ENCODE results near the gene PIM1.

The PIM1 gene

DNA sequence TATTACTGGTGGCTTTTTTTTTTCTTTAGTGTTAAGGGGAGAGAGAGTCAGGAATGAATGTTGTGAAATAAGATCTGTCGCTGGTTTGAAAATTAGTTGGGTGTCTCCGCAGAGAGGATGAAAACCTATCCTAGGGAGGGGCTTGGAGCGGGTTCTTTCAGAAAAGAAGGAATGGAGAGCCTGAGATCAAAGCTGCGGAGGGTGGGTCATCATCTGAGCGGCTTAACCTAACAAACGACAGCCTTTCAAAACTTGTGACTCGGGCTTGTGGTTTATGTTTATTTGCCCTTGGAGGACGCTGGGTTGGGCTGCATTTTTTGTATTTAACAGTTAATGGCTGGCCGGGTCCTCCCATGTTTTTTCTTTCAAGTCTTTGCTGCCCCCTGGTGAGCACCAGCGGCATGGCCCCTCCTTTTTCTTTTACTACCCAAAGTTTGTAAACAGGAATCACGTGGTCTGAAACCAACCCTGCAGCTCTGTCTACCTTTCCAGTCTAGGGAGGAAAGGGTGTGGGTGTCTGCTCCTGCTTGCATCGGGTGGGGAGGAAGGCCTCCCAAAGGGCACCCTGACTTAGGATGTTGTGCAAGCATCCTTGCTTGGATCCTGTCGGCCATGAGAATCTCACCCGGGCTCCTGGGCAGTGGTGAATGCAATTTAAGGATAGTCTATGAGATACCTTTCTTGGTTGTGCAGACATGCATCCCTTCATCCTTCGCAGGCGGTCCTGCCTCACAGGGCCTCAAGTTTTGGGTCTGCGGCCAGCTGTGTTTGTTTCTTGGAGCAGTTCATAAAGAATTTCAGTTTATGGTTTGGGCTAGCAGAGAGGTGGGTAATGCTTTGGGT is 2.2 kb downstream of the PIM1 start:
- Histone ChIP-seq H3K9me3 (ENCODE audit: control insufficient read depth in 1 of 2, low read length in 2 of 2) (no peaks in the 10 kb centered on the region), H3K27ac (ENCODE audit: low read depth, low read length) (peak overlapping the region; percentile 90), H3K9ac (ENCODE audit: low read depth in 1 of 2, low read length in 2 of 2) (peak overlapping the region; percentile 86 to 97), H3K36me3 (ENCODE audit: control insufficient read depth in 1 of 2, insufficient read depth in 2 of 2, low read length in 2 of 2) (peaks cover 20 to 29% of the 10 kb centered on the region in 2 donors), H3K4me3 (ENCODE audit: low read depth in 1 of 2, low read length in 2 of 2) (peak overlapping the region; percentile 90 to 94), H3K27me3 (ENCODE audit: control insufficient read depth in 1 of 2, insufficient read depth in 2 of 2, low read length in 2 of 2) (no peaks in the 10 kb centered on the region), H3K4me1 (ENCODE audit: control insufficient read depth in 1 of 2, insufficient read depth in 2 of 2, low read length in 2 of 2) (peaks cover 35 to 41% of the 10 kb centered on the region in 2 donors)

DNA sequence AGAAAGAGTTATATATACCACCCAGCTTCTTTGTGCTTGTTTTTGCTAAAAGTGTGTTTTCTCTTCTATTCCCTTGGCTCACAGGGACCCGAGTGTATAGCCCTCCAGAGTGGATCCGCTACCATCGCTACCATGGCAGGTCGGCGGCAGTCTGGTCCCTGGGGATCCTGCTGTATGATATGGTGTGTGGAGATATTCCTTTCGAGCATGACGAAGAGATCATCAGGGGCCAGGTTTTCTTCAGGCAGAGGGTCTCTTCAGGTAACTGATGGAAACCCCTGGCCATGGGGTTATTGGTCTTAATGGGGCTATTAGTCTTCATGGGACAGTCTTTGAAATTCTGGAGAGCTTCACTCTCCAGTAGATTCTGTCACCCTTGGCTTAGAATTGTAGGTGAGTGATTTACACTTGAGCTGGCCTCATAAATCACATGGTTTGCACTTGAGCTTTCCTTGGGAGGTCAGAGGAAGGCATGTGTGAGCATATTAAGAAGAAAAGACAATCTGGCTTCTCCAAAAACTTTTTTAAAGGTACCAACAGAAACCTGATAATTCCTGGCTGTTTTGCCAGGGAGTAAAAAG is 3.0 kb downstream of the PIM1 start:
- peak overlapping the region; percentile 44 to 86 for H3K9ac ChIP-seq (ENCODE audit: low read depth in 1 of 2, low read length in 2 of 2)
- no peak overlapping the region for H3K27ac ChIP-seq (ENCODE audit: low read depth, low read length)
- no peaks in the 10 kb centered on the region for H3K27me3 ChIP-seq (ENCODE audit: control insufficient read depth in 1 of 2, insufficient read depth in 2 of 2, low read length in 2 of 2)
- peaks cover 20 to 29% of the 10 kb centered on the region in 2 donors for H3K36me3 ChIP-seq (ENCODE audit: control insufficient read depth in 1 of 2, insufficient read depth in 2 of 2, low read length in 2 of 2)
- H3K4me1 ChIP-seq (ENCODE audit: control insufficient read depth in 1 of 2, insufficient read depth in 2 of 2, low read length in 2 of 2): peaks cover 42 to 46% of the 10 kb centered on the region in 2 donors
- H3K4me3 ChIP-seq (ENCODE audit: low read depth in 1 of 2, low read length in 2 of 2): peak overlapping the region; percentile 90 to 94
- H3K9me3 ChIP-seq (ENCODE audit: control insufficient read depth in 1 of 2, low read length in 2 of 2): no peaks in the 10 kb centered on the region

DNA sequence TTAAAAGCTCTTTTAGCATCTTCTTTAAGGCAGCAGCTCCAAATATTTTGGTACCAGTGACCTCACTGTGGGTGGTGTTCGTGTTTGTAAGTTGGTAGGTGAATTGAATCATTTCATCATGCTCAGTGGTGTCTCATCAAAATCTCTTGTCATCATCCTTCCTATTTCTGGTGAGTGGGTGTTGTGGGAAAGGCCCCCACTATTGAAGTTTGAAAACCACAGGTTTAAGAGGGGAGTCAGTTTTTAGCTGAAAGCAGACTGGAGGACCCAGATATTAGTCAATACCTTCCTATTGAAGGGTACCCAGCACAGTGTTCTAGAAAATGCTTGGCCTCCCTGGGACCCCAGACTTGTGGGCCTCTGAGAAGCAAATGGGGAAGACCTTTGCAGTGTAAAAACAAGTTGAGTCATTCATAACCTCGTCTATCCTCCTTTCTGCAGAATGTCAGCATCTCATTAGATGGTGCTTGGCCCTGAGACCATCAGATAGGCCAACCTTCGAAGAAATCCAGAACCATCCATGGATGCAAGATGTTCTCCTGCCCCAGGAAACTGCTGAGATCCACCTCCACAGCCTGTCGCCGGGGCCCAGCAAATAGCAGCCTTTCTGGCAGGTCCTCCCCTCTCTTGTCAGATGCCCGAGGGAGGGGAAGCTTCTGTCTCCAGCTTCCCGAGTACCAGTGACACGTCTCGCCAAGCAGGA is 3.7 kb downstream of the PIM1 start:
- Histone ChIP-seq H3K36me3 (ENCODE audit: control insufficient read depth in 1 of 2, insufficient read depth in 2 of 2, low read length in 2 of 2) (peaks cover 20 to 29% of the 10 kb centered on the region in 2 donors), H3K27ac (ENCODE audit: low read depth, low read length) (no peak overlapping the region), H3K9ac (ENCODE audit: low read depth in 1 of 2, low read length in 2 of 2) (peak overlapping the region in 1 of 2 donors; percentile 86), H3K4me1 (ENCODE audit: control insufficient read depth in 1 of 2, insufficient read depth in 2 of 2, low read length in 2 of 2) (peaks cover 40 to 46% of the 10 kb centered on the region in 2 donors), H3K4me3 (ENCODE audit: low read depth in 1 of 2, low read length in 2 of 2) (peak overlapping the region; percentile 90 to 94), H3K27me3 (ENCODE audit: control insufficient read depth in 1 of 2, insufficient read depth in 2 of 2, low read length in 2 of 2) (no peaks in the 10 kb centered on the region), H3K9me3 (ENCODE audit: control insufficient read depth in 1 of 2, low read length in 2 of 2) (no peaks in the 10 kb centered on the region)

DNA sequence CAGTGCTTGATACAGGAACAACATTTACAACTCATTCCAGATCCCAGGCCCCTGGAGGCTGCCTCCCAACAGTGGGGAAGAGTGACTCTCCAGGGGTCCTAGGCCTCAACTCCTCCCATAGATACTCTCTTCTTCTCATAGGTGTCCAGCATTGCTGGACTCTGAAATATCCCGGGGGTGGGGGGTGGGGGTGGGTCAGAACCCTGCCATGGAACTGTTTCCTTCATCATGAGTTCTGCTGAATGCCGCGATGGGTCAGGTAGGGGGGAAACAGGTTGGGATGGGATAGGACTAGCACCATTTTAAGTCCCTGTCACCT is 4.2 kb downstream of the PIM1 start:
- Histone ChIP-seq H3K9me3 (ENCODE audit: control insufficient read depth in 1 of 2, low read length in 2 of 2) (no peaks in the 10 kb centered on the region), H3K4me1 (ENCODE audit: control insufficient read depth in 1 of 2, insufficient read depth in 2 of 2, low read length in 2 of 2) (peaks cover 35 to 46% of the 10 kb centered on the region in 2 donors), H3K27ac (ENCODE audit: low read depth, low read length) (no peak overlapping the region), H3K9ac (ENCODE audit: low read depth in 1 of 2, low read length in 2 of 2) (peak overlapping the region in 1 of 2 donors; percentile 86), H3K4me3 (ENCODE audit: low read depth in 1 of 2, low read length in 2 of 2) (peak overlapping the region; percentile 18 to 90), H3K36me3 (ENCODE audit: control insufficient read depth in 1 of 2, insufficient read depth in 2 of 2, low read length in 2 of 2) (peaks cover 20 to 29% of the 10 kb centered on the region in 2 donors), H3K27me3 (ENCODE audit: control insufficient read depth in 1 of 2, insufficient read depth in 2 of 2, low read length in 2 of 2) (no peaks in the 10 kb centered on the region)

DNA sequence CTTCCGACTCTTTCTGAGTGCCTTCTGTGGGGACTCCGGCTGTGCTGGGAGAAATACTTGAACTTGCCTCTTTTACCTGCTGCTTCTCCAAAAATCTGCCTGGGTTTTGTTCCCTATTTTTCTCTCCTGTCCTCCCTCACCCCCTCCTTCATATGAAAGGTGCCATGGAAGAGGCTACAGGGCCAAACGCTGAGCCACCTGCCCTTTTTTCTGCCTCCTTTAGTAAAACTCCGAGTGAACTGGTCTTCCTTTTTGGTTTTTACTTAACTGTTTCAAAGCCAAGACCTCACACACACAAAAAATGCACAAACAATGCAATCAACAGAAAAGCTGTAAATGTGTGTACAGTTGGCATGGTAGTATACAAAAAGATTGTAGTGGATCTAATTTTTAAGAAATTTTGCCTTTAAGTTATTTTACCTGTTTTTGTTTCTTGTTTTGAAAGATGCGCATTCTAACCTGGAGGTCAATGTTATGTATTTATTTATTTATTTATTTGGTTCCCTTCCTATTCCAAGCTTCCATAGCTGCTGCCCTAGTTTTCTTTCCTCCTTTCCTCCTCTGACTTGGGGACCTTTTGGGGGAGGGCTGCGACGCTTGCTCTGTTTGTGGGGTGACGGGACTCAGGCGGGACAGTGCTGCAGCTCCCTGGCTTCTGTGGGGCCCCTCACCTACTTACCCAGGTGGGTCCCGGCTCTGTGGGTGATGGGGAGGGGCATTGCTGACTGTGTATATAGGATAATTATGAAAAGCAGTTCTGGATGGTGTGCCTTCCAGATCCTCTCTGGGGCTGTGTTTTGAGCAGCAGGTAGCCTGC is 4.8 kb downstream of the PIM1 start:
- H3K4me1 ChIP-seq (ENCODE audit: control insufficient read depth in 1 of 2, insufficient read depth in 2 of 2, low read length in 2 of 2): peaks cover 34 to 46% of the 10 kb centered on the region in 2 donors
- H3K9ac ChIP-seq (ENCODE audit: low read depth in 1 of 2, low read length in 2 of 2): peak overlapping the region in 1 of 2 donors; percentile 86
- no peaks in the 10 kb centered on the region for H3K9me3 ChIP-seq (ENCODE audit: control insufficient read depth in 1 of 2, low read length in 2 of 2)
- no peaks in the 10 kb centered on the region for H3K27me3 ChIP-seq (ENCODE audit: control insufficient read depth in 1 of 2, insufficient read depth in 2 of 2, low read length in 2 of 2)
- H3K27ac ChIP-seq (ENCODE audit: low read depth, low read length): no peak overlapping the region
- peak overlapping the region; percentile 18 to 34 for H3K4me3 ChIP-seq (ENCODE audit: low read depth in 1 of 2, low read length in 2 of 2)
- peaks cover 20 to 29% of the 10 kb centered on the region in 2 donors for H3K36me3 ChIP-seq (ENCODE audit: control insufficient read depth in 1 of 2, insufficient read depth in 2 of 2, low read length in 2 of 2)

DNA sequence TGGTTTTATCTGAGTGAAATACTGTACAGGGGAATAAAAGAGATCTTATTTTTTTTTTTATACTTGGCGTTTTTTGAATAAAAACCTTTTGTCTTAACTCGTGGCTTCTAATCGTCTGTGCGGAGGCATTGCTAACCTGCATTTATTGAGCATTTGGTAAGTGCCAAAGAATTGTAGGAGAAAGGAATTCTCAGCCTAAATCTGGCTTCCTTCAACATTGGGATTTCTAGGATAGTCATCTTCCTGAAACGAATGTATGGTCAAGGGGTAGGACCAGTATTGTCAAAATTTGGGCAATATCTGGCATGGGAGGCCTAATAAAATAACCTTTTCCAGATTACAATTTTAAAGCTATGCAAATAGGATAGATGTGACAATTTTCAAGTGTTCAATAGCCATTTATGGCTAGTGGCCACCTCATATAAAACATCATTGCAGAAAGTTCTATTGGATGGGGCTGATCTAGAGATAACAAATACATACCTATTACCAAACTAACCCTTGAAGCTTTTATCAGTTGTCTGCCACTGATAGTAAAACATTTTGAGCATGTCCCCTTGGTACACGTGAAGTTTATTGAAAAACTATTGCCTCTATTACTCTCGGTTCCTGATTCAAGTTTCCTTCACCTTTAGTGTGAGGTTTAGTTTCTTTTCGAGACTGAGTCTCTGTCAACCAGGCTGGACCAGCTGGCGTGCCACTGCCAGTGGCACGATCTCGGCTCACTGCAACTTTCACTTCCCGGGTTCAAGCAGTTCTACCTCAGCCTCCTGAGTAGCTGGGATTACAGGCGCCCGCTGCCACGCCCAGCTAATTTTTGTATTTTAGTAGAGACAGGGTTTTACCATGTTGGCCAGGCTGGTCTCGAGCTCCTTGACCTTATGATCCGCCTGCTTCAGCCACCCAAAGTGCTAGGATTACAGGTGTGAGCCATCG is 5.6 kb downstream of the PIM1 start:
- H3K4me1 ChIP-seq (ENCODE audit: control insufficient read depth in 1 of 2, insufficient read depth in 2 of 2, low read length in 2 of 2): peaks cover 34 to 46% of the 10 kb centered on the region in 2 donors
- H3K27ac ChIP-seq (ENCODE audit: low read depth, low read length): no peak overlapping the region
- H3K36me3 ChIP-seq (ENCODE audit: control insufficient read depth in 1 of 2, insufficient read depth in 2 of 2, low read length in 2 of 2): peaks cover 20 to 29% of the 10 kb centered on the region in 2 donors
- peak overlapping the region in 1 of 2 donors; percentile 18 for H3K4me3 ChIP-seq (ENCODE audit: low read depth in 1 of 2, low read length in 2 of 2)
- peak overlapping the region in 1 of 2 donors; percentile 27 for H3K9ac ChIP-seq (ENCODE audit: low read depth in 1 of 2, low read length in 2 of 2)
- no peaks in the 10 kb centered on the region for H3K9me3 ChIP-seq (ENCODE audit: control insufficient read depth in 1 of 2, low read length in 2 of 2)
- no peaks in the 10 kb centered on the region for H3K27me3 ChIP-seq (ENCODE audit: control insufficient read depth in 1 of 2, insufficient read depth in 2 of 2, low read length in 2 of 2)

DNA sequence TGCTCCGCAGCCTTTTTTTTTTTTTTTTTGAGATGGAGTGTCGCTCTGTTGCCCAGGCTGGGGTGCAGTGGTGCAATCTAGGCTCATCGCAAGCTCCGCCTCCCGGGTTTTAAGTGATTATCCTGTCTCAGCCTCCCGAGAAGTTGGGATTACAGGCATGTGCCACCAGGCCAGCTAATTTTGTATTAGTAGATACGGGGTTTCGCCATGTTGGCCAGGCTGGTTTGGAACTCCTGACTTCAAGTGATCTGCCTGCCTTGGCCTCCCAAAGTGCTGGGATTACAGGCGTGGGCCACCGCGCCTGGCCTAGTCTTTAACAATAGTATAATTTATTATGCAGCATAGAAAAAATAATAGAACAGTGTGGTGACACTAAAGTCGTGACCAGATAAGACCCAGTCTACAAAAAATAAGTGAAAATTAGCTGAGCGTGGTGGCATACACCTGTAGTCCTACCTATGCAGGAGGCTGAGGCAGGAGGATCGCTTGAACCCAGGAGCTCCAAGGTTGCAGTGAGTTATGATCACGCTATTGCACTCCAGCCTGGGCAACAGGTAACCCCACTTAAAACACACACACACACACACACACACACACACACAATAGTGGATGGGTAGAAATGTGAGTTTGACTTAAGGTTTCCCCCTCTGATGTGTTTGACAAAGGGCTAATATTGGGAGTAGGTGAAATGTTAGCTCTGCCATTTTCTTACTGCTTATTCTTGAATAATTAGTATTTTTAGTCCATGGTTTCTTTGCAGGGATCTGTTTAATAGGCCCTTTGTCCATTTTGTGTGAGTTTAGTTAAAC is 6.5 kb downstream of the PIM1 start:
- Histone ChIP-seq H3K4me1 (ENCODE audit: control insufficient read depth in 1 of 2, insufficient read depth in 2 of 2, low read length in 2 of 2) (peaks cover 34 to 46% of the 10 kb centered on the region in 2 donors), H3K4me3 (ENCODE audit: low read depth in 1 of 2, low read length in 2 of 2) (no peak overlapping the region), H3K27ac (ENCODE audit: low read depth, low read length) (no peak overlapping the region), H3K36me3 (ENCODE audit: control insufficient read depth in 1 of 2, insufficient read depth in 2 of 2, low read length in 2 of 2) (peaks cover 20 to 29% of the 10 kb centered on the region in 2 donors), H3K9ac (ENCODE audit: low read depth in 1 of 2, low read length in 2 of 2) (no peak overlapping the region), H3K9me3 (ENCODE audit: control insufficient read depth in 1 of 2, low read length in 2 of 2) (no peaks in the 10 kb centered on the region), H3K27me3 (ENCODE audit: control insufficient read depth in 1 of 2, insufficient read depth in 2 of 2, low read length in 2 of 2) (no peaks in the 10 kb centered on the region)

DNA sequence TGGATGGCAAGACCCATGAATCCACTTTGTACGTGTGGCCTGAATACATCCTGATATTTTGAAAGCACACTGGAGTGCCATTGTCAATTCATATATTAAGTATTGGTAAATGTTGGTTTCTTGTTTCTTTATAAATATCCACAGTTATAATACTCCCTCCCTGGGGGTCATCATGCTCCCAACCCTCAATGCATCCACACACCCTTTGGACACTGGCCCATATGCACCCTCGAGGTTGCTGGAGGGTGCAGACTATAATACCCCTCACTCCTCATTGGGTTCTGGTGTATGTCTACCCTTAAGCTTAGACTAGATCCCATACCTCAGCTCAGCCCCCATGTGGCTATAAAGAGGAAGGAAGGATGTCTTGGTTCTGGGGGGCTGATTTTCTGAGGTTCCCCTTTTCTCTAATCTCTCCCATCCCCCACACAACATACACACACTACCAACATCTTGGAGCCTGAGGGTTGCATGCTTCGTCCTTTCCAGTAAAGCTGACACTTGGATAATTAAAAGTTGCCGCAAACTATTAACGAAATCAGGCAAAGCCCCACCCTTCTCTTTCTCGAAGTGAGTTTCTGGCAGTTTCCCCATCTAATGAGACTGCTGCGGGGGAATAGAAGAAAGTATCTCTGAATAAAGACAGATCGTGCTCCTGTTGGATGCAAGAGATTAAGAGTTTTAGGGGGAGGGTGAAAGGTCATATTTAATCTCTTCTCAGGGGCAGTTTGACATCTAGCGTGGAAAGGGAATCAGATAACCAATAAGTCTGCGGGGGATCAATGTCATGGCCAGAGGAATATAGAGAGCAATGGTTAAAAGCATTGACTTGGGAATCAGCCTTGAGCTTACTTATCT is 7.4 kb downstream of the PIM1 start:
- H3K27me3 ChIP-seq (ENCODE audit: control insufficient read depth in 1 of 2, insufficient read depth in 2 of 2, low read length in 2 of 2): no peaks in the 10 kb centered on the region
- no peak overlapping the region for H3K4me3 ChIP-seq (ENCODE audit: low read depth in 1 of 2, low read length in 2 of 2)
- peaks cover 20 to 29% of the 10 kb centered on the region in 2 donors for H3K36me3 ChIP-seq (ENCODE audit: control insufficient read depth in 1 of 2, insufficient read depth in 2 of 2, low read length in 2 of 2)
- H3K9ac ChIP-seq (ENCODE audit: low read depth in 1 of 2, low read length in 2 of 2): no peak overlapping the region
- H3K9me3 ChIP-seq (ENCODE audit: control insufficient read depth in 1 of 2, low read length in 2 of 2): no peaks in the 10 kb centered on the region
- peaks cover 34 to 42% of the 10 kb centered on the region in 2 donors for H3K4me1 ChIP-seq (ENCODE audit: control insufficient read depth in 1 of 2, insufficient read depth in 2 of 2, low read length in 2 of 2)
- H3K27ac ChIP-seq (ENCODE audit: low read depth, low read length): no peak overlapping the region
